ENCODE results near the gene SGCG. TPM values are rescaled to one million over a fixed set of nuclear protein-coding genes. Genes with fewer than 3 reads are reported as not detected.

Gene SGCG
- total RNA-seq, 4 donors from 2014 or later, result 0.39 to 1.0 (median 0.85) TPM; not detected in 1

DNA sequence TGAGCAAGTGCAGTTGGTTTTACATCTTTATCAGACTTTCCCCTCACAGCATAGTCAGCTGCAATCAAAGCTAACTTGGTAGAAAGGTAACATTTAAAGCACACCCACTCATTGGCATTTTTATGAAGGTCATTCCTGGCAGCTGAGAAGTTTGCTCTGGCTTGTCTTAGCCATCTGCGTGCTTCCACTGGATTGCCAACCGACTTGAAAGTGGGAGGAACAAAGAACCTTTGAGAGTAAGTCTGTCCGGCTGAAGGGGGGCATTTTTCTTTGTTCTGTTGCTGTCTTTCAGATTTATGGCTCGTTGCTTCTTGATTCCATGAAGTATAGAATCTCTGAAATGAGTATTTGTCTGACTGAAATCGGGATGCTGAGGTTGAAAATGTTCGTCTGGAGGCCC is 149.6 kb downstream of the SGCG start:
- TF ChIP-seq POLR2A (IDR thresholded peaks at IDR 0.05), result no peak
- no peak for TF ChIP-seq POLR2AphosphoS5 (IDR thresholded peaks at IDR 0.05)
- Histone ChIP-seq H3K4me3 (no peak overlapping the region), H3K36me3 (no peaks in the 10 kb centered on the region), H3K4me1 (no peaks in the 10 kb centered on the region), H3K9me3 (peaks cover 11% of the 10 kb centered on the region), H3K27ac (no peak overlapping the region), H3K27me3 (no peaks in the 10 kb centered on the region)
- 66% methylated on average over 6 of the region's 6 CpGs for WGBS
- no peak for DNase-seq (ENCODE audit: low spot score in 2 of 2)

DNA sequence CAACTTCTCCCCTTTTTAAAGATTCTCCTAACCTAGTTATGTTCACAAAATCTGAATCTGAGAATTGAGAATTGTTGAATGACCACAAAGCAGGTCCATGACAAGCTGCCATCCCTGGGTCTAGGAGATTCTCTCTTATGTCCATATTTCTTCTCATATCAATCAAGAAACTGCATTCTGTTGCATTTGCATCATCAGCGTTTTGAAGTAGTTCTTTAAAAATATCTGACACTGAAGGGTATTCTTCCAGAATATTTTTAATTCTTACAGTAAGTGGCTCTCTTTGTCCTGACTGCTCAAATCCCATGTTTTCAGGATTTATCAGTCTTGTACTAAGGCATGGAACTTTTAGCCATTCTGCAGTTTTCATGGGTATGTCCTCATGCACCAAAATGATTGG is 158.4 kb downstream of the SGCG start:
- Histone ChIP-seq H3K4me1 (no peaks in the 10 kb centered on the region), H3K27me3 (no peaks in the 10 kb centered on the region), H3K36me3 (peaks cover 17% of the 10 kb centered on the region), H3K4me3 (no peak overlapping the region), H3K9me3 (peaks cover 4% of the 10 kb centered on the region), H3K27ac (no peak overlapping the region)
- TF ChIP-seq EP300 (IDR thresholded peaks at IDR 0.05) (no peak), POLR2AphosphoS5 (IDR thresholded peaks at IDR 0.05) (no peak), POLR2A (IDR thresholded peaks at IDR 0.05) (no peak)
- TF ChIP-seq, protein P1, sequence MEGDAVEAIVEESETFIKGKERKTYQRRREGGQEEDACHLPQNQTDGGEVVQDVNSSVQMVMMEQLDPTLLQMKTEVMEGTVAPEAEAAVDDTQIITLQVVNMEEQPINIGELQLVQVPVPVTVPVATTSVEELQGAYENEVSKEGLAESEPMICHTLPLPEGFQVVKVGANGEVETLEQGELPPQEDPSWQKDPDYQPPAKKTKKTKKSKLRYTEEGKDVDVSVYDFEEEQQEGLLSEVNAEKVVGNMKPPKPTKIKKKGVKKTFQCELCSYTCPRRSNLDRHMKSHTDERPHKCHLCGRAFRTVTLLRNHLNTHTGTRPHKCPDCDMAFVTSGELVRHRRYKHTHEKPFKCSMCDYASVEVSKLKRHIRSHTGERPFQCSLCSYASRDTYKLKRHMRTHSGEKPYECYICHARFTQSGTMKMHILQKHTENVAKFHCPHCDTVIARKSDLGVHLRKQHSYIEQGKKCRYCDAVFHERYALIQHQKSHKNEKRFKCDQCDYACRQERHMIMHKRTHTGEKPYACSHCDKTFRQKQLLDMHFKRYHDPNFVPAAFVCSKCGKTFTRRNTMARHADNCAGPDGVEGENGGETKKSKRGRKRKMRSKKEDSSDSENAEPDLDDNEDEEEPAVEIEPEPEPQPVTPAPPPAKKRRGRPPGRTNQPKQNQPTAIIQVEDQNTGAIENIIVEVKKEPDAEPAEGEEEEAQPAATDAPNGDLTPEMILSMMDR (IDR thresholded peaks at IDR 0.05), result no peak
- no peak for DNase-seq (ENCODE audit: low spot score in 2 of 2)
- WGBS, result 94% methylated on average over 1 of the region's 1 CpG

GRCh38 chr13:23344931-23345595 is 164.3 kb downstream of the SGCG start:
- no peaks in the 10 kb centered on the region for H3K27me3 ChIP-seq
- peaks cover 6% of the 10 kb centered on the region for H3K4me1 ChIP-seq
- no peak overlapping the region for H3K27ac ChIP-seq
- TF ChIP-seq, protein P1 (IDR thresholded peaks at IDR 0.05), result no peak
- TF ChIP-seq POLR2AphosphoS5 (IDR thresholded peaks at IDR 0.05), result no peak
- TF ChIP-seq POLR2A (IDR thresholded peaks at IDR 0.05), result no peak
- TF ChIP-seq EP300 (IDR thresholded peaks at IDR 0.05), result no peak
- H3K4me3 ChIP-seq, result no peak overlapping the region
- DNase-seq (ENCODE audit: low spot score in 2 of 2), result no peak
- no peaks in the 10 kb centered on the region for H3K9me3 ChIP-seq
- WGBS, result 93% methylated on average over 4 of the region's 4 CpGs
- peaks cover 12% of the 10 kb centered on the region for H3K36me3 ChIP-seq

DNA sequence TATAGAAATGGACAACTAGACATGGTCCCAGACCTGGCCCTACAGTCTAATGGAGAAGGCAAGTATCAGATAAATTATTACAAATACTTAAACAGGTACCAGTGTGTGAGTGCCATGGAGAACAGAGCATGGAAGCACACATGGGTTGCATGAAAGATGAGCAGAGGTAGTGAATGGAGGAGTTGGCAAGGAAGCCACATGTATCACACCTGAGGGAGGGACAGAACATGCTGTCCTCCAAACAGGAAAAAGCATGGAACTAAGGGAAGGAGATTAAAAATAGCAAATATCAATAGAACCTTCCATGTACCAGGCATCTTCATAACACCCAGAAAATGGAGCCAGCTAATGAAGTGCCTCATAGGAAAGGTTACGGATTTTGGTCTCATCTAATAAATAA is 166.8 kb downstream of the SGCG start:
- Histone ChIP-seq H3K4me3 (no peak overlapping the region), H3K4me1 (peaks cover 6% of the 10 kb centered on the region), H3K27me3 (no peaks in the 10 kb centered on the region), H3K9me3 (no peaks in the 10 kb centered on the region), H3K36me3 (no peaks in the 10 kb centered on the region), H3K27ac (no peak overlapping the region)
- DNase-seq (ENCODE audit: low spot score in 2 of 2), result no peak
- TF ChIP-seq EP300 (IDR thresholded peaks at IDR 0.05) (no peak), POLR2A (IDR thresholded peaks at IDR 0.05) (no peak), POLR2AphosphoS5 (IDR thresholded peaks at IDR 0.05) (no peak)
- TF ChIP-seq, protein P1 (IDR thresholded peaks at IDR 0.05), result no peak
- 93% methylated on average over 1 of the region's 1 CpG for WGBS

- TF ChIP-seq POLR2AphosphoS5 (IDR thresholded peaks at IDR 0.05) (no peak), EP300 (IDR thresholded peaks at IDR 0.05) (no peak), POLR2A (IDR thresholded peaks at IDR 0.05) (no peak)
- TF ChIP-seq, protein P1 (IDR thresholded peaks at IDR 0.05), result no peak
- H3K9me3 ChIP-seq, result no peaks in the 10 kb centered on the region
- H3K36me3 ChIP-seq, result no peaks in the 10 kb centered on the region
- peak overlapping the region; percentile 37 for H3K27ac ChIP-seq
- 74% methylated on average over 4 of the region's 4 CpGs for WGBS
- no peak overlapping the region for H3K4me3 ChIP-seq
- no peaks in the 10 kb centered on the region for H3K27me3 ChIP-seq
- H3K4me1 ChIP-seq, result peaks cover 6% of the 10 kb centered on the region
- DNase-seq (ENCODE audit: low spot score in 2 of 2), result no peak
Observed at GRCh38 chr13:23348262-23349127, 167.7 kb downstream of the SGCG start.

Measured in suprapubic skin (tissue), 4 donors.